Activated CD4-positive, alpha-beta T cell treated with anti-CD3 and anti-CD28 coated beads, Interleukin-2, amount 10 ng/mL, durations not matched to agents 7 days and 5 days (primary cell): ENCODE data around the gene PHF12. TPM values are rescaled to one million over a fixed set of nuclear protein-coding genes. Genes with fewer than 3 reads are reported as not detected.
A peak's percentile ranks its signal among the peaks of the same experiment; 100 is the strongest.

ENCODE experiments used
- CTCF ChIA-PET: fragments of 350-600 bp; sonication (Branson Sonifier 250); formaldehyde crosslinking; loops from one replicate; lab custom pipeline; 2021; ENCODE audit warnings: antibody characterized with exemption; lab: Charles Lee
- POLR2A ChIA-PET: fragments of 350-600 bp; sonication (Branson Sonifier 250); formaldehyde crosslinking; loops from one replicate; lab custom pipeline; 2021; ENCODE audit warnings: antibody characterized with exemption; lab: Charles Lee
- DNase-seq: peaks from one replicate; pipeline ENCODE4 v3.0.0-alpha.2; 2020
- H3K27ac Mint-ChIP-seq: one replicate; pipeline ENCODE4 v1.8.0; 2021; ENCODE audit warnings: mild to moderate bottlenecking, moderate library complexity, mixed read lengths
- H3K27me3 Mint-ChIP-seq: one replicate; pipeline ENCODE4 v1.8.0; 2021; ENCODE audit warnings: mixed read lengths
- H3K36me3 Mint-ChIP-seq: one replicate; pipeline ENCODE4 v1.8.0; 2021; ENCODE audit warnings: low read depth, mixed read lengths
- H3K4me1 Mint-ChIP-seq: one replicate; pipeline ENCODE4 v1.8.0; 2021; ENCODE audit warnings: mixed read lengths
- H3K4me3 Mint-ChIP-seq: one replicate; pipeline ENCODE4 v1.8.0; 2021; ENCODE audit warnings: mild to moderate bottlenecking, moderate library complexity, mixed read lengths
- H3K9me3 Mint-ChIP-seq: one replicate; pipeline ENCODE4 v1.8.0; 2021; ENCODE audit warnings: mixed read lengths
- total RNA-seq, 2 experiments: library from RNA; stranded (reverse); gene quantifications; one replicate each; pipeline ENCODE4 v1.2.3, GENCODE V29; 2021

The PHF12 gene
- total RNA-seq, 2 experiments from 2014 or later: 72.3 to 78.1 TPM

- no peaks in the 10 kb centered on the region for H3K36me3 Mint-ChIP-seq
- POLR2A ChIA-PET: no interaction called here
- CTCF ChIA-PET: interaction anchor here (0.9 to 2.0 kb wide), 3 partner anchors 158 to 231 kb away, joined by 3 to 8 read pairs (median 4); no protein-coding TSS in a partner anchor
- H3K27me3 Mint-ChIP-seq: peaks cover 4% of the 10 kb centered on the region
- no peaks in the 10 kb centered on the region for H3K9me3 Mint-ChIP-seq
- H3K4me3 Mint-ChIP-seq: no peak overlapping the region
- no peak overlapping the region for H3K27ac Mint-ChIP-seq
- no peaks in the 10 kb centered on the region for H3K4me1 Mint-ChIP-seq
- no peak for DNase-seq
These were observed 6.7 kb upstream of the PHF12 start for GRCh38 chr17:28957992-28958355.

GRCh38 chr17:28957277-28957991, 6.1 kb upstream of the PHF12 start:
- Mint-ChIP-seq H3K4me1 (no peaks in the 10 kb centered on the region), H3K27ac (no peak overlapping the region), H3K4me3 (no peak overlapping the region), H3K9me3 (no peaks in the 10 kb centered on the region), H3K36me3 (no peaks in the 10 kb centered on the region), H3K27me3 (peaks cover 4% of the 10 kb centered on the region)
- no peak for DNase-seq
- CTCF ChIA-PET: interaction anchor here (0.7 to 2.2 kb wide), 6 partner anchors 8 to 231 kb away, joined by 3 to 6 read pairs (median 4); partner anchors contain the start of gene TLCD1
- POLR2A ChIA-PET: no interaction called here

- ChIA-PET POLR2A (no interaction called here), CTCF (interaction anchor here (0.7 to 2.2 kb wide), 5 partner anchors 9 to 230 kb away, joined by 3 to 6 read pairs (median 3); partner anchors contain the start of gene TLCD1)
- Mint-ChIP-seq H3K27me3 (peaks cover under 1% of the 10 kb centered on the region), H3K36me3 (no peaks in the 10 kb centered on the region), H3K27ac (peak overlapping the region; percentile 48), H3K9me3 (no peaks in the 10 kb centered on the region), H3K4me3 (no peak overlapping the region), H3K4me1 (no peaks in the 10 kb centered on the region)
- no peak for DNase-seq
These were observed 5.5 kb upstream of the PHF12 start for GRCh38 chr17:28956861-28957260.

- Mint-ChIP-seq H3K4me1 (no peaks in the 10 kb centered on the region), H3K4me3 (no peak overlapping the region), H3K9me3 (no peaks in the 10 kb centered on the region), H3K27me3 (no peaks in the 10 kb centered on the region), H3K36me3 (no peaks in the 10 kb centered on the region), H3K27ac (no peak overlapping the region)
- POLR2A ChIA-PET: no interaction called here
- no peak for DNase-seq
- CTCF ChIA-PET: interaction anchor here (1.6 to 2.2 kb wide), 2 partner anchors 10 to 229 kb away, joined by 5 to 6 read pairs; partner anchors contain the start of gene TLCD1
These were observed 4.8 kb upstream of the PHF12 start for GRCh38 chr17:28956112-28956511.

- Mint-ChIP-seq H3K27ac (no peak overlapping the region), H3K4me3 (no peak overlapping the region), H3K4me1 (no peaks in the 10 kb centered on the region), H3K9me3 (no peaks in the 10 kb centered on the region), H3K36me3 (peaks cover 3% of the 10 kb centered on the region), H3K27me3 (no peaks in the 10 kb centered on the region)
- CTCF ChIA-PET: interaction anchor here (0.5 to 2.2 kb wide), 3 partner anchors 10 to 177 kb away, joined by 3 to 6 read pairs (median 3); no protein-coding TSS in a partner anchor
- no peak for DNase-seq
- POLR2A ChIA-PET: no interaction called here
These were observed 4.1 kb upstream of the PHF12 start for GRCh38 chr17:28955408-28955807.

GRCh38 chr17:28954886-28955285, 3.6 kb upstream of the PHF12 start:
- ChIA-PET POLR2A (no interaction called here), CTCF (interaction anchor here (0.5 to 1.9 kb wide), 3 partner anchors 52 to 176 kb away, joined by 3 to 4 read pairs (median 3); partner anchors contain the start of gene DHRS13)
- no peak for DNase-seq

GRCh38 chr17:28953444-28954118, 2.3 kb upstream of the PHF12 start:
- CTCF ChIA-PET: interaction anchor here (0.5 to 3.3 kb wide), 25 partner anchors 10 to 234 kb away, joined by 3 to 41 read pairs (median 4); partner anchors contain the start of genes DHRS13, RPL23A and TLCD1
- DNase-seq: peak; percentile 61
- POLR2A ChIA-PET: no interaction called here
- Mint-ChIP-seq H3K36me3 (peaks cover 13% of the 10 kb centered on the region), H3K4me1 (peaks cover 2% of the 10 kb centered on the region), H3K9me3 (no peaks in the 10 kb centered on the region), H3K27ac (no peak overlapping the region), H3K27me3 (no peaks in the 10 kb centered on the region), H3K4me3 (no peak overlapping the region)

More at GRCh38 chr17:28954886-28955285, 3.6 kb upstream of the PHF12 start:
- Mint-ChIP-seq H3K27ac (no peak overlapping the region), H3K4me3 (no peak overlapping the region), H3K36me3 (peaks cover 4% of the 10 kb centered on the region), H3K4me1 (no peaks in the 10 kb centered on the region), H3K9me3 (no peaks in the 10 kb centered on the region), H3K27me3 (no peaks in the 10 kb centered on the region)

- Mint-ChIP-seq H3K9me3 (no peaks in the 10 kb centered on the region), H3K27ac (no peak overlapping the region), H3K4me1 (peaks cover 15% of the 10 kb centered on the region), H3K27me3 (no peaks in the 10 kb centered on the region), H3K4me3 (no peak overlapping the region), H3K36me3 (peaks cover 26% of the 10 kb centered on the region)
- POLR2A ChIA-PET: interaction anchor here (0.8 to 1.6 kb wide), 3 partner anchors 188 to 233 kb away, joined by 3 to 10 read pairs (median 3); partner anchors contain the start of gene RPL23A
- CTCF ChIA-PET: interaction anchor here (0.5 to 4.2 kb wide), 27 partner anchors 12 to 232 kb away, joined by 3 to 41 read pairs (median 4); partner anchors contain the start of genes DHRS13, RPL23A and TLCD1
- DNase-seq: peak; percentile 98
These were observed 965 bp upstream of the PHF12 start for GRCh38 chr17:28951991-28952975.

- peaks cover 28% of the 10 kb centered on the region for H3K4me1 Mint-ChIP-seq
- peak overlapping the region; percentile 92 for H3K4me3 Mint-ChIP-seq
- peak overlapping the region; percentile 92 for H3K27ac Mint-ChIP-seq
- CTCF ChIA-PET: interaction anchor here (0.7 to 4.2 kb wide), 15 partner anchors 13 to 231 kb away, joined by 3 to 41 read pairs (median 6); partner anchors contain the start of genes DHRS13, RPL23A and TLCD1
- peaks cover 31% of the 10 kb centered on the region for H3K36me3 Mint-ChIP-seq
- POLR2A ChIA-PET: interaction anchor here (0.8 to 1.6 kb wide), 3 partner anchors 189 to 231 kb away, joined by 3 to 10 read pairs (median 3); partner anchors contain the start of gene RPL23A
- H3K27me3 Mint-ChIP-seq: no peaks in the 10 kb centered on the region
- DNase-seq: no peak
- H3K9me3 Mint-ChIP-seq: no peaks in the 10 kb centered on the region
These were observed 428 bp downstream of the PHF12 start for GRCh38 chr17:28950752-28951427.

GRCh38 chr17:28950017-28950751, 1.1 kb downstream of the PHF12 start:
- H3K4me3 Mint-ChIP-seq: peak overlapping the region; percentile 92
- peaks cover 35% of the 10 kb centered on the region for H3K36me3 Mint-ChIP-seq
- peak overlapping the region; percentile 92 for H3K27ac Mint-ChIP-seq
- ChIA-PET POLR2A (interaction anchor here (0.7 to 1.1 kb wide), 4 partner anchors 27 to 234 kb away, joined by 3 to 5 read pairs (median 4); no protein-coding TSS in a partner anchor), CTCF (interaction anchor here (0.6 to 4.2 kb wide), 21 partner anchors 12 to 1480 kb away, joined by 3 to 23 read pairs (median 4); partner anchors contain the start of gene TLCD1)
- no peaks in the 10 kb centered on the region for H3K27me3 Mint-ChIP-seq
- H3K9me3 Mint-ChIP-seq: no peaks in the 10 kb centered on the region
- peak; percentile 62 for DNase-seq
- peaks cover 35% of the 10 kb centered on the region for H3K4me1 Mint-ChIP-seq
